H1 (cell line): ENCODE data around the gene PPP1CB. TPM values are rescaled to one million over a fixed set of nuclear protein-coding genes. Genes with fewer than 3 reads are reported as not detected.

Experiments used
- CTCF ChIA-PET: fragments of 300-600 bp; sonication (Branson Sonifier 250); formaldehyde crosslinking; loops from one replicate; lab custom pipeline; 2021; ENCODE audit not compliant: partially characterized antibody; lab: Charles Lee
- POLR2A ChIA-PET: fragments of 300-600 bp; sonication (Branson Sonifier 250); formaldehyde crosslinking; loops from one replicate; lab custom pipeline; 2021; ENCODE audit warnings: inconsistent platforms; ENCODE audit not compliant: partially characterized antibody; lab: Charles Lee
- DNase-seq, 2 experiments: peaks; one replicate each; pipeline versions ENCODE4 v3.0.0 to v3.0.0-alpha.2; 2010 to 2022; ENCODE audit warnings: low spot score in 2 of 2, low read depth in 1 of 2, mixed read lengths in 1 of 2
- FAIRE-seq: peaks from 2 replicates; lab custom pipeline; 2011; peaks lifted over from hg19 to GRCh38; lab: Jason Lieb, UNC
- H2AFZ ChIP-seq: 2 replicates; pipeline ENCODE4 v1.8.1; 2012; ENCODE audit warnings: low read length, inconsistent platforms
- H2AK5ac ChIP-seq: 2 replicates; pipeline ENCODE4 v1.6.1; 2013; ENCODE audit warnings: low read depth, low read length
- H2BK120ac ChIP-seq: replicated peaks from 2 replicates; pipeline ENCODE3; 2013; ENCODE audit warnings: low read depth, low read length, inconsistent platforms
- H2BK12ac ChIP-seq: 2 replicates; pipeline ENCODE4 v1.6.1; 2013; ENCODE audit warnings: low read depth, low read length
- H2BK15ac ChIP-seq: 2 replicates; pipeline ENCODE4 v1.6.1; 2013; ENCODE audit warnings: low read length
- H2BK20ac ChIP-seq: 2 replicates; pipeline ENCODE4 v1.6.1; 2013; ENCODE audit warnings: low read length
- H2BK5ac ChIP-seq: 2 replicates; pipeline ENCODE4 v1.6.1; 2013; ENCODE audit warnings: low read depth, low read length
- H3K14ac ChIP-seq: 2 replicates; pipeline ENCODE4 v1.6.1; 2013; ENCODE audit warnings: inconsistent platforms; ENCODE audit not compliant: insufficient read length
- H3K18ac ChIP-seq: 2 replicates; pipeline ENCODE4 v1.6.1; 2013; ENCODE audit warnings: low read length; ENCODE audit errors: extremely low read depth
- H3K23ac ChIP-seq: 2 replicates; pipeline ENCODE4 v1.6.1; 2013; ENCODE audit warnings: inconsistent platforms; ENCODE audit not compliant: insufficient read length
- H3K23me2 ChIP-seq: 2 replicates; pipeline ENCODE4 v1.6.1; 2013; ENCODE audit warnings: low read depth, low read length
- H3K27ac ChIP-seq: 2 replicates; pipeline ENCODE4 v1.6.1; 2011; ENCODE audit warnings: low read depth, low read length, inconsistent platforms
- H3K27me3 ChIP-seq, 4 experiments: replicated peaks in 1 of 4; 1 replicate in 1 of 4; 2 replicates in 3 of 4; pipeline versions ENCODE4 v1.6.1 to v1.8.1; 2011 to 2013; ENCODE audit warnings: low read length in 3 of 4, mild to moderate bottlenecking in 3 of 4, inconsistent platforms in 2 of 4, mixed read lengths in 2 of 4, moderate library complexity in 1 of 4; ENCODE audit not compliant: control insufficient read depth in 3 of 4, insufficient read depth in 3 of 4; ENCODE audit errors: extremely low read depth in 1 of 4
- H3K36me3 ChIP-seq, 4 experiments: 2 replicates each; pipeline versions ENCODE4 v1.6.1 to v1.8.1; 2011 to 2013; ENCODE audit warnings: mild to moderate bottlenecking in 4 of 4, low read length in 3 of 4, moderate library complexity in 2 of 4, control low read depth in 1 of 4, inconsistent platforms in 1 of 4; ENCODE audit not compliant: insufficient read depth in 4 of 4, control insufficient read depth in 2 of 4
- H3K4ac ChIP-seq: replicated peaks from 2 replicates; pipeline ENCODE3; 2013; ENCODE audit warnings: low read length, low read depth, mixed read lengths, inconsistent platforms; ENCODE audit not compliant: insufficient read length
- H3K4me1 ChIP-seq, 4 experiments: replicated peaks in 1 of 4; 1 replicate in 1 of 4; 2 replicates in 3 of 4; pipeline versions ENCODE4 v1.6.1 to v1.8.1; 2011 to 2013; ENCODE audit warnings: low read length in 3 of 4, inconsistent platforms in 2 of 4, mixed read lengths in 1 of 4; ENCODE audit not compliant: insufficient read depth in 4 of 4, control insufficient read depth in 3 of 4
- H3K4me2 ChIP-seq, 2 experiments: 2 replicates each; pipeline versions ENCODE4 v1.6.1 to v1.8.1; 2011 to 2013; ENCODE audit warnings: low read depth in 2 of 2, low read length in 2 of 2, control low read depth in 1 of 2, inconsistent platforms in 1 of 2, mild to moderate bottlenecking in 1 of 2; ENCODE audit not compliant: insufficient read depth in 1 of 2
- H3K4me3 ChIP-seq, 4 experiments: fragments of 200-600, 300-600 bp in 1 of 4; sonication (generic), shearing (Covaris generic), sonication (Bioruptor Twin) in 1 of 4; 2 replicates each; pipeline versions ENCODE4 v1.5.1 to v1.8.1; 2011 to 2016; ENCODE audit warnings: low read length in 4 of 4, low read depth in 3 of 4, control low read depth in 2 of 4, inconsistent platforms in 2 of 4, mild to moderate bottlenecking in 2 of 4, mixed read lengths in 1 of 4, moderate library complexity in 1 of 4; ENCODE audit not compliant: insufficient read depth in 2 of 4; ENCODE audit errors: extremely low read depth in 1 of 4
- H3K56ac ChIP-seq: replicated peaks from 2 replicates; pipeline ENCODE3; 2013; ENCODE audit warnings: low read depth, mild to moderate bottlenecking, mixed read lengths, low read length, inconsistent platforms; ENCODE audit not compliant: insufficient read length
- H3K79me1 ChIP-seq: 2 replicates; pipeline ENCODE4 v1.6.1; 2013; ENCODE audit warnings: low read depth, low read length, control low read depth
- H3K79me2 ChIP-seq, 2 experiments: 2 replicates each; pipeline versions ENCODE4 v1.6.1 to v1.8.1; 2012 to 2013; ENCODE audit warnings: low read length in 2 of 2, mild to moderate bottlenecking in 2 of 2, inconsistent platforms in 1 of 2; ENCODE audit not compliant: insufficient read depth in 2 of 2, control insufficient read depth in 1 of 2
- H3K9ac ChIP-seq, 4 experiments: replicated peaks in 1 of 4; 1 replicate in 1 of 4; 2 replicates in 3 of 4; pipeline versions ENCODE4 v1.6.1 to v1.8.1; 2011 to 2013; ENCODE audit warnings: low read depth in 3 of 4, low read length in 3 of 4, control low read depth in 2 of 4, mild to moderate bottlenecking in 2 of 4, moderate library complexity in 2 of 4, inconsistent platforms in 1 of 4; ENCODE audit errors: extremely low read depth in 1 of 4
- H3K9me3 ChIP-seq, 2 experiments: 2 replicates each; pipeline versions ENCODE4 v1.6.1 to v1.8.1; 2012 to 2013; ENCODE audit warnings: mild to moderate bottlenecking in 2 of 2, moderate library complexity in 2 of 2, control low read depth in 1 of 2, inconsistent platforms in 1 of 2, low read depth in 1 of 2, low read length in 1 of 2, mixed read lengths in 1 of 2; ENCODE audit not compliant: insufficient read depth in 2 of 2
- H4K20me1 ChIP-seq, 2 experiments: replicated peaks in 1 of 2; 2 replicates each; pipeline versions ENCODE3 to v1.8.1; 2011 to 2013; ENCODE audit warnings: inconsistent platforms in 2 of 2, low read length in 2 of 2, mild to moderate bottlenecking in 1 of 2; ENCODE audit not compliant: insufficient read depth in 2 of 2, control insufficient read depth in 1 of 2
- H4K5ac ChIP-seq: 2 replicates; pipeline ENCODE4 v1.6.1; 2013; ENCODE audit warnings: low read length, low read depth, mixed read lengths, inconsistent platforms; ENCODE audit not compliant: insufficient read length
- H4K8ac ChIP-seq: 2 replicates; pipeline ENCODE4 v1.8.0; 2013; ENCODE audit warnings: mild to moderate bottlenecking, moderate library complexity, low read length, inconsistent platforms; ENCODE audit not compliant: insufficient read depth; ENCODE audit errors: extremely low read depth
- H4K91ac ChIP-seq: replicated peaks from 2 replicates; pipeline ENCODE3; 2013; ENCODE audit warnings: low read length, mixed read lengths, inconsistent platforms; ENCODE audit not compliant: insufficient read length
- ATF3 ChIP-seq: IDR thresholded peaks from 2 replicates; pipeline ENCODE4 v1.6.1; 2011; ENCODE audit warnings: low read depth, mild to moderate bottlenecking, low read length; ENCODE audit not compliant: insufficient read depth
- BACH1 ChIP-seq: IDR thresholded peaks from 2 replicates; pipeline ENCODE4 v1.6.1; 2012; ENCODE audit warnings: low read length, improper control_type of control experiment
- CHD2 ChIP-seq: IDR thresholded peaks from 2 replicates; pipeline ENCODE4 v1.6.1; 2012; ENCODE audit warnings: low read length, improper control_type of control experiment
- CTCF ChIP-seq, 3 experiments: IDR thresholded peaks; 1 replicate in 2 of 3; 2 replicates in 1 of 3; pipeline versions ENCODE4 v1.5.1 to v1.6.1; 2011; ENCODE audit warnings: low read length in 3 of 3, mild to moderate bottlenecking in 3 of 3, inconsistent platforms in 2 of 3, low read depth in 1 of 3, moderate library complexity in 1 of 3; ENCODE audit not compliant: insufficient read depth in 1 of 3; ENCODE audit errors: control extremely low read depth in 1 of 3
- EGR1 ChIP-seq: IDR thresholded peaks from 2 replicates; pipeline ENCODE4 v1.6.1; 2011; ENCODE audit warnings: low read depth, low read length, borderline replicate concordance
- MAX ChIP-seq: IDR thresholded peaks from 2 replicates; pipeline ENCODE4 v1.6.1; 2012; ENCODE audit warnings: inconsistent platforms
- PHF8 ChIP-seq: fragments of 200-600 bp; sonication (generic); conservative IDR thresholded peaks from 2 replicates; pipeline ENCODE4 v1.7.1; 2012; ENCODE audit warnings: low read depth, mild to moderate bottlenecking, inconsistent platforms, low read length, moderate library complexity
- RFX5 ChIP-seq: IDR thresholded peaks from 2 replicates; pipeline ENCODE4 v1.6.1; 2011; ENCODE audit warnings: low read depth, low read length, improper control_type of control experiment, borderline replicate concordance
- SP2 ChIP-seq: IDR thresholded peaks from 2 replicates; pipeline ENCODE4 v1.6.1; 2012; ENCODE audit warnings: mild to moderate bottlenecking, low read length, inconsistent platforms
- SRF ChIP-seq: IDR thresholded peaks from 2 replicates; pipeline ENCODE4 v1.6.1; 2011; ENCODE audit warnings: mild to moderate bottlenecking, low read depth, low read length, moderate library complexity
- TEAD4 ChIP-seq: IDR thresholded peaks from 2 replicates; pipeline ENCODE4 v1.6.1; 2012; ENCODE audit warnings: low read depth, low read length, inconsistent platforms, mixed read lengths
- WGBS, 2 experiments: shearing (Covaris generic) in 1 of 2; methylation state at CpG; one replicate each; pipeline versions ENCODE4 v1.1.6 to v1.1.7; 2013 to 2015; ENCODE audit warnings: low lambda C conversion rate in 2 of 2, mixed read lengths in 2 of 2, inconsistent platforms in 1 of 2, low coverage in 1 of 2, missing lambda C conversion rate in 1 of 2; ENCODE audit not compliant: insufficient replicate concordance in 2 of 2, insufficient coverage in 1 of 2, insufficient read length in 1 of 2; ENCODE audit errors: extremely low coverage in 1 of 2, missing lambda C conversion rate in 1 of 2; 5-methylcytosine and 5-hydroxymethylcytosine counted together
- polyA plus RNA-seq, 7 experiments: library from polyadenylated mRNA; depleted of rRNA in 3 of 7; stranded (reverse) in 5 of 7; unstranded in 2 of 7; fragments of >200 nt in 5 of 7; fragments of 200-250 nt in 2 of 7; gene quantifications; 1 replicate in 5 of 7; 2 replicates in 1 of 7; 4 replicates in 1 of 7; pipeline versions ENCODE4 v1.2.1 to v1.2.3, GENCODE V29; 2011 to 2013; ENCODE audit warnings: missing spikeins in 2 of 7, mixed read lengths in 2 of 7
- total RNA-seq: library from RNA; stranded (reverse); fragmentation: NEBNext Ultra II Directional; extraction: Animal tissue kit (Norgen Biotek cat#: 25700); gene quantifications from 2 replicates; pipeline ENCODE4 v1.2.1, GENCODE V29; 2021

PPP1CB gene
- total and polyA plus RNA-seq, 2 of the 8 experiments (the other 6 are each of a cell fraction or from before 2014, with no cell fraction given): 30.7 to 158 TPM

GRCh38 chr2:28755421-28755820, 3.8 kb downstream of the PPP1CB start:
- WGBS, 2 experiments: 84% methylated on average over 3 of the region's 3 CpGs; no CpG with 5 or more reads in 1 of the 2 experiments
- peaks cover 4% of the 10 kb centered on the region; the same call in 1 of the 2 replicates for H3K23me2 ChIP-seq
- H4K20me1 ChIP-seq: peaks cover 14 to 20% of the 10 kb centered on the region in 2 experiments
- CTCF ChIA-PET: interaction anchor here (1.1 to 7.1 kb wide), 2 partner anchors 134 to 160 kb away, joined by 5 to 32 read pairs; no protein-coding TSS in a partner anchor
- H2BK120ac ChIP-seq: no peak overlapping the region
- H2AK5ac ChIP-seq: no peak overlapping the region
- no peak overlapping the region for H2BK12ac ChIP-seq
- no peak overlapping the region for H3K9ac ChIP-seq
- no peak overlapping the region for H4K8ac ChIP-seq
- no peak overlapping the region for H3K14ac ChIP-seq
- no peak overlapping the region for H4K5ac ChIP-seq
- H3K4me2 ChIP-seq: no peak overlapping the region
- H3K9me3 ChIP-seq: no peaks in the 10 kb centered on the region
- no peak overlapping the region for H3K27ac ChIP-seq
- DNase-seq: no peak
- FAIRE-seq: no peak
- H3K79me2 ChIP-seq: peaks cover 49 to 85% of the 10 kb centered on the region in 2 experiments
- no peak overlapping the region for H2AFZ ChIP-seq
- no peak overlapping the region for H2BK5ac ChIP-seq
- peaks cover 3% of the 10 kb centered on the region; the same call in 1 of the 2 replicates for H3K79me1 ChIP-seq
- H3K18ac ChIP-seq: no peak overlapping the region
- no peak overlapping the region for H3K23ac ChIP-seq
- peaks cover 3 to 8% (median 4%) of the 10 kb centered on the region in 4 experiments; a peak in 5 of 7 replicates for H3K4me1 ChIP-seq
- no peak overlapping the region for H2BK20ac ChIP-seq
- no peak overlapping the region for H2BK15ac ChIP-seq
- H4K91ac ChIP-seq: no peak overlapping the region
- no peaks in the 10 kb centered on the region for H3K27me3 ChIP-seq
- no peak overlapping the region for H3K4me3 ChIP-seq
- peaks cover 0 to 9% (median 0%) of the 10 kb centered on the region in 4 experiments; a peak in 3 of 8 replicates for H3K36me3 ChIP-seq
- POLR2A ChIA-PET: interaction anchor here (1.0 to 1.3 kb wide), 2 partner anchors 20 to 126 kb away, joined by 3 read pairs; no protein-coding TSS in a partner anchor
- no peak overlapping the region for H3K56ac ChIP-seq
- H3K4ac ChIP-seq: no peak overlapping the region
- TF ChIP-seq CHD2 (no peak), PHF8 (no peak), ATF3 (no peak), MAX (no peak), RFX5 (no peak), SP2 (no peak), SRF (no peak), EGR1 (no peak), BACH1 (no peak), TEAD4 (no peak), CTCF (IDR thresholded peaks at IDR 0.05; ENCODE audit: control extremely low read depth in 1 of 3, insufficient read depth in 1 of 3, low read depth in 1 of 3, low read length in 3 of 3) (no peak)
